Right hindlimb (tissue), 1 donor: ENCODE data around the gene CLCNKB.
"Not testable (repeated sequence)": the region's sequence is repeated elsewhere in the genome, so short reads cannot be mapped to it uniquely, and the experiment has no call there.

Source experiments
- DNase-seq: peaks from one replicate; pipeline ENCODE4 v3.0.0-alpha.2; 2018

CLCNKB gene

DNA sequence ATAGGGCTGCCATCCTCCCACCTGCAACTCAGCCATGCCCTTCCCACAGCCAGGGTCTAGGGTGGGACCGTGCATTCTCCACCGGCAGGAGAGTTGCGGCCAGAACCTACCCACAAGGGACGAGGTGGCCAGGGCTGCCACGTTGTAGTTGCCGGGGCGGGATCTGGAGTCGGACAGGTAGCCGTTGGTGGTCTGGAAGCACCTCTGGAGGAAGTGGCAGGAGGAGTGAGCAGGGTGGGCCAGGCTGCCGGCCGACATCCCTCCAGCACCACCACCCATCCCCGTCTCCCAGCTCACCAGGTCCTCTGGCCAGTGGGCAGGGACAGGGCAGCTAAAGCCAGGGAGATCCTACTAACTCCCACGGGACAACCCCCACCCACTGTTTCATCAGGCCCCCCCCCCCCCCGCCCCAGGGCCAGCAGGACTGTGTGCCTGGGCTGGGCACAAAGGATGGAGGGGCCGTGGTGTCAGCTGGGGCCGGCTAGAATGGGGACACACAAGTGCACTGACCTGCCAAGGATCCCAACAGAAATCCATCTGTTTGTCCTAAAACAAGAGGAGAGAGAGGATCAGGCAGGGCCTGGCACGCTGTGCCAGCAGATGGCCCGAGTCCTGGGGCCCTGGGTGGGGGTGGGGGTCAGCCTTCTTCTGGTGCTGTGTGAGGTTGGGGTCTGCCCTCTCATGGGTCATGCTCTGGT, 18.6 kb downstream of the CLCNKB start:
- not testable (repeated sequence) for DNase-seq

DNA sequence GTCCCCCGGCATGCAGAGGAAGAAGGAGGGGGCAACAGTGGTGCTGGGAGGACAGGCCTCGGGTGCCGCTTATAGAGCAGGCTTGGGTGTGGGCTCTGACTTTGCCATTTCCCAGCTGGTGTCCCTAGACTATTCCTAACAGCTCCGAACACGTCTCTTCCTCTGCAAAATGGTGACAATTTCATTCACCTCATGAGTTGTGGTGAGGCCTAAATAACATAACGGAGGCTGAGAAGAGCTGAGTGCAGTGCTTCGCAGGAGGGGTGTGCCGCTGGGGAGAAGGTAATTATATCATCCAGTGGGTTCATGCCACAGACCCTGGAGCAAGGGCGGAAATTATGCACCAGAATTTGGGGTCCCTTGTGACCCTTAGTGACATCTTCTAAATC, 19.1 kb downstream of the CLCNKB start:
- DNase-seq: not testable (repeated sequence)

DNA sequence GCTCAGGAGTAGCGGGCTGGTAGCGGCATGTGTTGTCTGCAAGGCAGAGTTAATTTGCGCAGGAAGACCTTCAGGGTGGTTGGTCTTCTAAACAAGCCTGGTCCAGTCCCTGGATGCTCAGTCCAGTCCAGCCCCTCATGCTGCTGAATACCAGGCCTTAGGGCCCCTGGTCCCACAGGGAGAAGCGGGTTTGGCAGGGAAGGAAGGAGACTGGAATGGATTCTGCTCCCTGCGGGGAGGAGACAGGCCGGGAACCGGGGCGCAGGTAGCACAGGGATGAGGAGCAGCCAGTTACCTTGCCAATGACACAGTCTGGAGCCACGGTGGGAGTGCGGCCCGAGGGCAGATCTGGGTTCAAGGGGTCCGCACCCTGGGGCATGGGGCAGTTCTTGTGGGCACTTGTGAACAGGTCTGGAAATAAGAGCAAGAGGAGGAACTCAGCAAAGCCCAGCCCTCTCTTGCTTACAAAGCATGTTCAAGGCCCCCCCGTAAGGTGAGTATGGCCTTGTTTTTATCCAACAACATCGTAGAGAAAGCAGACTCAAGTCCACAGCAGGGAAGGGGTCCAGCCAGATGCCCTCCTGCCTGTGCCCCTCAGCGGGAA, 19.7 kb downstream of the CLCNKB start:
- DNase-seq: no peak

DNA sequence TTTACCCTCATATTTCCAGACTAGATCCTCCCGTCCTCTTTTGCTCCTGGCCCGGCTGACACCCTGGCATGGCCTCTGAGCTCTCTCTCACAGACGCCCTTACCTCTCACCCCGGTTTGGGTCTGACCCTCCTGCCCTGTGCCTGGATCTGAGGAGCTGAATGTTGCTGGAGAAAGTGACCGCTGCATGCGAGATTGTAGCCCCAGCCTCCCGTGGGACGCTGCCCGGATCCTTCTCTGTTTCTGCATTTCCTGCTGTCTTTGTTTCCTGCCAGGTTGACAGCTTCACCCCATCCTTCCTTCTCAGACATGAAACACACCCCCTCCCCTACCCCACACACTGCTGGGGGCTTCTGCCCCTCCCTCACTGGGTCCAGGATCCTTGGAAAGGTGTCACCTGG, 20.3 kb downstream of the CLCNKB start:
- DNase-seq: no peak

DNA sequence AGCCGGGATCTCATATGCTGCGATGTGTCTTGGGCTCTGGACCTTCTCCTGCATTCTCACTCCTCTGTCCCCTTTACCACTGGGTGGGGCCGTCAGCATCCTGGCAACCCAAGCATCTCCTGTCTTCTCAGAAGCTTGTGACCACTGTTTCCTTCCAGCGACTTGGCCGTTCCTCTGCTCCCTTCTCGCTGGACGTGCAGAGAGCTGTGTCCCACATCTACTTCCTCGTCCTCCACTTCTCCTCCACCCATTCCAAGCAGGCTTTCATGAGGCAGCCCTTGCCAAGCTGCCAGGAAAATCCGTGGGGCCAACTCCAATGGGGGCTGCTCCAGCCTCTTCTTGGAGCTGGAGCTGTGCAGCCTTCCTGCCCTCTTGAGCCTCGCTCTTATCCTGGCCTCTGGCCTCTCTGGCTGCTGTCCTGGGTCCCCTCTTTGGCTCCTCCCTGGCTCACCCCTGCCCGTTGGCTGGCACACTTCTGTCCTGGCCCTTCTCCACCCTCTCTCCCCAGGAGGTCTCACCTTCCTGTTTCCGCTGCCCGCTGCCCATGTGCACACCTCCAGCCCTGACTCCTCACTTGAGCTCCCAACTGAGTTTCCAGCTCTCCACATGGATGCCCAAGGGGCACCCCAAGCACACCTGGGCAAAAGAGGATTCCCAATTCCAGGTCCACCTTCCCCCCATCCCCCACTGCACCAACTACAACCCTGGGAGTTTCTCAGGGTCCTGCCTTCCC, 21.1 kb downstream of the CLCNKB start:
- no peak for DNase-seq

DNA sequence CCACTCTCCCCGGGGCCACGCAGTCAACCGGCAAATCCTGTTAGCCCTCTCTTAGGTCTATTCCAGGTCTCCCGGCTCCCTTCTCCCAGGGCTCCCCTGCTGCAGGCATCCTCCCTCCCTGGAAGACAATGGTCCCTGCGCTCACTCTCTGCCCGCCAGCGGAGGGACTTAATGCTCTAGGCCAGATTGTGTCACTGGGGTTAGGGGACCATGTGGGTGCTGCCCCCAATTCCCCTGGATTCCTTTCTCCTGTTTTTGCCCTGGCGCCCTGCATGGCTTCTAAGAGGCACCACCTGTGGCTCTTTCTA, 21.6 kb downstream of the CLCNKB start:
- no peak for DNase-seq

DNA sequence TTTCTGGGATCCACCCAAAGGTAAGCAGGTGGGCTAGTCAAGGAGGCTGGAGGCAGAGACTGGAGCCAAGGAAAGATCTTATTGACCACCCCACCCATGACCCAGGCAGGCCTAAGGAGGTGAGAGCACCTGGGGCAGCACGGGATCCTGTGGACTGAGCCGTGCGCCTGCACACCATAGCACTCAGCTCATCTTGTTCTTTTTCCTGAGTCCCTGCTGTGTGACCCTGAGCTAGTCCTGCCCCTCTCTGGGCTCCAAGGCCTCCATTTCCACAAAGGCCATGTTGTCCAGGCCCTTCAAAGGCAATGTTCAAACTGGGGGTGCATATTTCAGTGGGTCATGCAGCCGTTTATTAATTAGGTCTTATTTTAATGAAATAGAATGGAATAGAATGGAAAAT, 22.7 kb downstream of the CLCNKB start:
- no peak for DNase-seq

DNA sequence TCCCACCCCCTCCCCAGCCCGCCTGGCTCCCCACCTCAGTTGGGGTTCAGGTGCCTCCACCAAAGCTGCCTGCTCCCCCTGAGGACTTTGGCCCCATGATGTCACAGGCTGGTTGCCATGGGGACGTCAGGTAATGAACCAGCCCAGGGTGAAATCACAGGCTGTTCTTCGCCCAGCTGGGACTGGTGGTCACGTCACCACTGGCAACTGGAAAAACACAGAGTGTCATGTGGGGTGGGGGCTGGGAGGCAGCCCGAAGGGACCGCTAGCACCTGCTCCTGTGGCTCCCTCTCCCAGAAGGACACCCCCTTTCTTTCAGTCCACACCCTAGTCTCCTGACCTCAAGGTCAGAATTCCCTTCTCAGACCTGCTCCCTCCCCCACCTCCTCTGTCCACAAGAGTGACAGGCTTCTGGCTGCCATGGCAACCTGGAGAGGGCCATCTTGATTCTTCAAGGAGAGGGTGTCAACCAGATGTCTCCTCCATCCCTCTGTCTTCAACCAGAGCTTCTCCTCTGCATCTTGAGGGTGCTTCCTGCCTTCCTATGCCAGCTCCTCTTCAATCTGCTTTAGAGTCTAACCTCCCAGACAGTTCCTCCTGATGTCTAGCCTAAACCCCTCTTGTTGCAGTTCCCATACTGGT, 23.7 kb downstream of the CLCNKB start:
- DNase-seq: no peak

DNA sequence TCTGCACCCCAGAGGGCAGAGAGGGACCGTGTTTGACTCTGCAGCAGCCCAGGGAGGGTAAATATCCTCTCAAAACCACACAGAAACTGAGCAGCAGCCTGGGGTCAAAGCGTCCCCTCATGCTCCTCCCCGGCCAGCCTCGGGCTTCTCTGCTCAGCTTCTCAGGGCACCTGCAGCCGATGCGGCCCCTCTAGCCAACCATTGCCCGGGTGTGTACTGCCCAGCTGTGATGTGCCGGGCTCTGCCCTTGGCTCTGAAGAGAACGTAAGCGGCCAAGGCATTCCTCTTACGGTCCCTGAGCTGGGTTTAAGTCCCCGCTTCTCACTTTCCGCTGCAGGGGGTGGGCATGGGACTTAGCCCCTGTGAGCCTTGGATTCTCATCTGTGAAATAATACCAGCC, 24.4 kb downstream of the CLCNKB start:
- no peak for DNase-seq

DNA sequence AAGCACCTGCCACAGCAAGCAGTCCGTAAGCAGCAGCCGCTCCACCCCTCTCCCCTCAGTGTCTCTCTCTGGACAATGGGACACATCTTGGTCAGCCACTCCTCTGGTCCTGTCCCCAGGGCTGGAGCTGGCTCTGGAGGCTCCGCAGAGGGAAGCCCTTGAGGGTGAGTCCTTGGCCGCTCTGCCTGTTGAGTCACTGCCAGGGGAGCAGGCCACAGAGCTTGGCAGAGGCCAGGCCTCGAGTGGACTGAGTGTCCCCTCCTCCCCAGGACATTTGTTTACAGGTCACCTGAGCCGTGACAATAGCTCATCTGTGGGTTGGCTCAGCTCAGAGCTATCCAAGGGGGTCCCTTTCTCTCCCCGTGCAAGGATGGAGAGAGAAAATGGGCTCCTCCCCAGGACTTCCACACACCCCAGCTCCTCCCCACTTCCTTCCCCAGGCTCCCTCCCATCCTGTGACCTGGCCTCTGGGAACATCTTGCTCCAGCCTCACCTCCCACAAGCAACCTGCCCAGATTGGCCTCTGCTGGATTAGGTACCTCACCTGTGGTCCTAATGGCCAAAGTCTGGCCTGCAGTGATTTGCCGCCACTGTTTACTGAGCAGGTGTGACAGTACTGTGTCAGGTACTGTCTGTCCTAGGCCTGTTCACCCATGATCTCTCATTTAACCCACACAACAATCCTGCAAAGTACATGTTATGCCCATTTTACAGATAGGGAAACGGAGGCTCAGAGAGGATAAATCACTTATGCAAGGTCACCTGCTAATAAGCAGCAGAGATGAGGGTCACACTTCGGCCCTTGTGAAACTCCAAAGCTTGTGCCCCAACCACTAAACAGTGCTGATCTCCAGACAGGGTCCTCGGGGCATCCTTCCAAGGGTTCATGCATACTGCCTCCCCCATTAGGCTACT, 25.0 kb downstream of the CLCNKB start:
- DNase-seq: no peak

DNA sequence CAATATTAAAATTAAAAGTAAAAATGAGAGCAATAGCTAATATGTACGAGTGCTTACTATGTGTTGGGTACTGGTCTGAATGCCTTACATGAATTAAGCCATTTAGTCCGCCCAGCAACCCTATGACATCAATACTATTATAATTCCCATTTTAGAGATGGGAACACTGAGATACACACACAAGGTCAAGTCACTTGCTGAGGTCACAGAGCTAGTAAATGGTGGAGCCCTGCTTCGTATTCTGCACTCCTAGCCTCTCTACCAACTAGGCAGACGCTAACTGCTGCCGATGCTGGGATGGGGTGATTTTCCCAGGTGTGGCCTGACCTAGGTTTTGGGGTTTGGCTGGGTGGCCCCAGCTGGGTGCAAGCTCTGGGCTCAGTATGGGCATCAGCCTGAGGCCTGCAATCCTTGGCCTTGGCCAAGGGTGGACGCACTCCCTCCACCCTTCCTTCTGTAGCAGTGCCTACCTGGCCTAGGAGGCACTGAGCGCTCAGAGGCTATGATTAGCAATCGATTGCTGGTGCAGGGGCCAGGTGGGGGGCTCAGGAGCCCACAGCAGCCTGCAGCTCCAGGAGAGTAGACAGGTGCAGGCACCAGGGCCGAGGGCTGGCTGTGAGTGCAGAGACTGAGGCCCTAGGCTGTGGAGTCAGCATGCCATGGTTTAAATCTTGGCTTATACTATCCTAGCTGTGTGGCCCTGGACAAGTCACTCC, 27.2 kb downstream of the CLCNKB start:
- DNase-seq: no peak

DNA sequence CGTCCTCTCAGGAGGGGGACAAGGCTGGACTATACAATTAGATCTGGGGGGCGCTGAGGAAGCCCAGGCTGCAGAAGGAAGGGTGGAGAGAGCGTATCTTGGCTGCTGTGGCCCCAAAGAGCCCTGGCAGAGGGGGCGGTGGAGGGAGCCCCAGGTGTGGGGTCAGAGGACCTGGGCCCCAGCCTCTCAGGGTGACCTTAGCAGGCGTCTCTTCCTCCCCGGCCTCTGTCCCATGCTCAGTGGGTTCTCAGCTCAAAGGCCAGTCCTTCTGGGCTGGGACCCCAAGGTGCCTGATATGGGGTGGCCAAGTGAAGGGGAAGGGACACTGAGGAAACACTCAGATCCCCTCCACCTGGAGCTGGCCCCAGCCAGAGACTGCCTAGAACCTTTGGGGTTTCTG, 28.0 kb downstream of the CLCNKB start:
- no peak for DNase-seq

DNA sequence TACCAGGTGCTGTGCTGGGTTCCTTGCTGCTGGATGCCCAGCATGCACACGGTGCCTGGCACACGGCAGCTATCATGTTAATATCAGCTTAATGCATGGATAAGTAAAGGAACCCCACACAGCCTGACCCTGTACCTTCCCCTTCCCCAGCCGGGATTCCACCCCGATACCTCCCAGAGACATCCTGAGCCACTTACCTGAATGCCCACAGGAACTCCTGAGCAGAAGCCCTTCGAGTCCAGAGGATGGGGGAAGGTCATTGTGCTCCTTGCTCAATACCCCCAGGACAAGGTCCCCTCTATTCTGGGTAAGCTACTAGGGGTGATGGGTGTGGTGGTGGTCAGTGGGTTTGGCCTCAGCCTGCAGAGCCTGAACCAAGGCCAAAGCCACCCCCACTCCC, 28.5 kb downstream of the CLCNKB start:
- no peak for DNase-seq

DNA sequence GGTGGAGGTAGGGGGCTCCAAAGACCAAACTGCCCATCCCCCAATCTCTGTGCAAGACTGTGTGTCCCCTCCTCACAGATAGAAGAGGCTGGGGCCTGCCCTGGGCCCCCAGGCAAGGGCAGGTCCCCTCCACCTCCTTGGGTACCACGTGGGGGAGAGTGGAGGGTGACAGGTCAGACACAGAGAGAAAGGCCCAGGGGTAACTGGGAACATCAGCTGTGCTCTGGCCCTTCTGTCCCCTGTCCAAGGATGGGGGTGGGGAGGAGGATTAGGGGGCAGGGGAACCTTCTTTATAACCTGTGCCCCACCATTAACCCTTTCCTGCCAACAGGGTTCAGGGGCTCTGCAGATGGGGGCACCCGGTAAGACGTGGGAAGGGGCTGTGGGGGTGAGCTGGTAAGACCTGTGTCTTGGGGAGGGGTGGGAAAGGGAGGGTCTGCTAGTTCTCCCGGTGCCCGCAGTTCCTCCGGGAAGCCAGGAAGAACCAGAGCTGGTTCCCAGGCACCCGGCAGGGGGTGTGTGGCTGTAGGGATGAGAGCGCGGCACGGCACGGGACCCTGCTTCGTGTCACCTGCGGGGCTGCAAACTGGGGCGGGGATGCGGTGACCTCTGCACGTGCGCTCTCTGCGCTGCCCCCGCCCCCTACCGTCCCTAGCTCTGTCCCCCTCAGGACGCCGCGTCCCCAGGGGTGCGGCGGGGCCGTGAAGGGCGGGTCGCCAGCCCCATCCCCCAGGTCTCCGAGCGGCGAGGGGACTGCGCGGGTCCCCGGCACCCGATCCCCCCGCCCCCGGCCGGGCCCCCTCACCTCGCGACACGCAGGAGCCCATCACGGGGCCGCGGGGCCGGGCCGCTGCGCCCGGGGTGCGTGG, 29.3 kb downstream of the CLCNKB start:
- no peak for DNase-seq

DNA sequence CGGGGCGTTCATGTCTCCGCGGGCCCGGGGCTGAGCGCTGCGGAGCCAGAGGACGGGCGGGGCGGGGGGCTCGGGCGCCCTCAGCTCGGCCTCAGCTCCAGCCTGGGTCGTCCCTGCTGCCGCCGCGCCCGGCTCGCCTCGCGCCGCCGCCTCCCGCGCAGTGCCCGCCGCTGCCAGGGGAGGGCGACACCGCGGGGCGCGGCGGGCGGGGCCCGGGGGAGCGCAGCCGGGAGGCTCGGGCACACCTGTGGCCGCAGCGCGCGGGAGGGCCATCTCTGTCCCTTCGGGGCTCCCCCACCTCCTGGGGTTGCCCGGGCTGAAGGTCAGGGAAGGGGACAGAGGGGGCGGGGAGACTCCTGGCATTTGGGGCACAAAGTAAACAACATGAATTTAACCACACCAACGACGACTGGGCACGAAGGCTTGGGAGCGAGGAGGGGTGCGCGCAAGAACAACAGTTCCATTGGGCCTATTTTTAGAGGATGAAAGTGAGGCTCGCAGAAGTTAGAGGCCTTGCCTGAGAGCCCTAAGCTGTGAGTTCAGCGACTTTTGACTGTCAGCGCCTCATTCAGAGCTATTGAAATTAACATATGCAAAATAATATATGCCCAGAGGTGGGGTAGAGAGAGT, 30.0 kb downstream of the CLCNKB start, which contains the start of gene FAM131C:
Gene FAM131C, minus strand, starts transcription at position 162 of the 630 bp plus-strand sequence. CDS start 209 bp downstream, outside the sequence.
- DNase-seq: no peak

DNA sequence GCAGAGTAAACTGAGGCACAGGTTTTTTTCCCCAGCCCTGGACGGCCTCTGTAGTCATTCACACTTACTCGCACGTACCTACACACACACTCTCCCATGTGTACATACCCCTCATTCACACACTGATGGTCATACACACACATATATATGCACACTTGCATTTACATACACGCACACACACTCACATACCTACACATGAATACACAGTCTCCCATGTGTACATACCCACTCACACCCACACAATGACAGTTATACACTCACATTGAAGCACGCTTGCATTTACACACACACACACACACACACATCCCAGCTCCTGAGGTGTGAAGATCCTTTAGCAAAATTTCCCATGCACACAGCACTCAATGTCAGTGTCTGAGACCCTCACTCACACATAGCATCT, 30.6 kb downstream of the CLCNKB start:
- DNase-seq: no peak

DNA sequence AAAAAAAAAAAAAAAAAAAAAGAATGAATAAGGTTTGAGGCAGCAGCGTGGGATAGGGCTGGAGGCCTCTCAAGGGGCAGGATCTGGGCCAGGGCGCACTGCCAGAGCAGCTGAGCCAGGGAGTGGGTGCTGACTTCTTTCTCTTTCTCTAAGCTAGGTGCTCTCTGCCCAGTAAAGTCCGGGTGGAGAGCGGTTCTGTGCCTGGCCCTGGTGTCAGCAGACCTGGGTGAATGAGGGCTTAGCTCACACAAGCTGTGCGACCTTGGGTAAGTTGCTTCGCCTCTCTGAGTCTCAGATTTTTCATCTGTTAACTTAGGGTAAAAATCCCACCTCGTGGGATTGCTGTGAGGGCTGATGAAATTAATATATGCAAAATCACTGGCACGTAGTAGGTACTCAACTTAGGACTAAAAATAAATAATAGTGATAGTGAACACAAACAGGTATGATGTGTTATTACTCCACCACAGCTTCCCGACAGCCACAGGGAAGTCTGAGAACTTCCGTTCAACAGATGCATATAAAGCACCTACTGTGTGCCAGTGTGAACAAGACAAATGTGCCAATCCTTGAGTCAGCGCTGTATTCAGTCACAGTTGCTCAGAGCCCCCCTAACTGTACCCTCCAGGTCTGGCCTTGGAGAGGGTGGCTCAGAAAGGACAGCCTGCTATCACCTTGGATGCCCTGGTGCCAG, 31.9 kb downstream of the CLCNKB start:
- no peak for DNase-seq

DNA sequence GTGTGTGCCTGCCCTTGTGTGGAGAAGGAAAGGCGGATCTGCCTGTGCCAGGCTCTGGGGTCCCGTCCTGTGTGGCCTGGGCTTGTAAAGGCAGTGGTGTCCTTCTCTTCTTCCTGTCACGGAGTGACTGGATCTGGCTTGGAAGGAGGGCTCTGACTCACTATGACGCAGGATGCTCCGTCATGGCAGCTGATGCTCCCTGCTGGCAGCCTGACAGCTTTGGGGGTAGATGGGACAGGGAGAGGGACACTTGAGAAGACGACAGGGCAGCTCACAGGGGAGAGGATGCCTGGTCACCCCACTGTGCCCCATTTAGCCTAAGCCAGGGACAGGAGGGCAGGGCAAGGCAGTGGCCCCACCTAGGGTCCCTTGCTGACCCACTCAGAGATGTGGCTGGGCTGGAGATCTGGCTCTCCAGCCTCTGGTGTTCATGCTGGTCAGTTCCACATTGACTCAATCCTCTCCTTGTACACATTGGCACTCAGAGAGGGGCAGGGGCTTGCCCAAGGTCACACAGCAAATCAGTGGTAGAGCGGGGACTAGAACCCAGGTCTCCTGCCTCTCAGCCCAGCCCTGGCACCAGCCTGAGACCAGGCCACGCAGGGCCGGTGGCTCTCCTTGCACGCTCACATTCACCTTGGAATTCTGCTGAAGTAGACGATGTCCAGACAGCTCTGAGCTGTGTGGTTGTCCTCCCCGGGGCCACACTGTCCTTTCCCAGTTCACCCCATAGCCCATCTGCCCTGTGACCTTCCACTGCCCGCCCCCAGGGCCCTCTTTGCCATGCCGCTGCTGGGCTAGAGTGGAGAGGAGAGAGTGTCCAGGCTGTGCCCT, 32.7 kb downstream of the CLCNKB start:
- no peak for DNase-seq

DNA sequence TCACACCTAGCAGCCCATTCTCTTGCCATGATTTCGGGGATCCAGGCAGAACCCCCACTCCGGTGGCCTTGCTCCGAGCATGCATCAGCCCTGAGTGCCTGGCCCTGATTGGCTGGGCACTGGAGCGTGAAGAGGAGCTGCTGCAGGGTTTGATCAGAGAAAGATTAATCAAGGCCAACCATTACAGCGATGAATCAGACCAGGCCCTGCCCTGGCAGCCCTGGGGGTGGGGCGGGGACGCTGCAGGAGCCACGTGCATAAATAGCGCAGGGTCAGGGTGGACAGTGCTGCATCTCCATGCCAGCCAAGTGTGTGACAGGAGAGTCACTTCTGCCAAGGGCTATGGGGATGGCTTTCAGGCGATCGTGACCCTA, 33.3 kb downstream of the CLCNKB start:
- DNase-seq: no peak
